ENCODE data around the gene ELAC2.

DNA sequence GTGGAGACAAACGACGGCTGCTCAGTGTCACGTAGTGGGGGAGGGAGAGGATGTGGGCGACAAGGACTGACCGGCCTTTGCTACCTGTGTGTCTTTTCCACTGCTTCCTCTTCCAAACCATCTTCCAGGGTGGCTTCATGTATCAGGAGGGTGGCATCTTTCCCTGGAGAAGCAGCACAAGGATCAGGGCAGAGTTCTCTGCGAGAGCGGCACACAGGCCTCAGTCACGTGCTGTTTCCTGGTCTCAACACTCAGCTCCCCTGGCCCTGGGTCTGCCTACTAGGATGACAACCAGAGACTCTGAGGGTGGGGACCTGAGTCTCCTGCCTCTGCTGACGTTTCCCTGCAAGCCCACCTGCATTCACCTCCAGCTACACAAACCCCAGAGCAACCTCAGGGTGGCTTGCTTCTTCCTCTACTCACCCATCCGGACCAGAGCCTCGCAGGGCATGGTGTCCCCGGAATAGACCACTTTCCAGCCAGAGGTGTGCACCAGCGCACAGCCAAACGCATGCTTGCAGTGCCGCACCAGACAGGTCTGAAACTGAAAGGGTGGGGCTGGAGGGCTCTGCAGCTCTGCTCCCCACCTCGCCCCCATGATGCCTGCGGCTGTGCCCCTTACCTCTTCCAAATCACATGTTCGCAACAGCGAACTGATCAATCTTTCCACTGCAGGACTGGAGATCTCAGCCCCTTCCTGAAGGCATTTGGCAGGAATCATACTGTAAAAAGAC, 23.3 kb downstream of the ELAC2 start:
- TF ChIP-seq, protein P1, sequence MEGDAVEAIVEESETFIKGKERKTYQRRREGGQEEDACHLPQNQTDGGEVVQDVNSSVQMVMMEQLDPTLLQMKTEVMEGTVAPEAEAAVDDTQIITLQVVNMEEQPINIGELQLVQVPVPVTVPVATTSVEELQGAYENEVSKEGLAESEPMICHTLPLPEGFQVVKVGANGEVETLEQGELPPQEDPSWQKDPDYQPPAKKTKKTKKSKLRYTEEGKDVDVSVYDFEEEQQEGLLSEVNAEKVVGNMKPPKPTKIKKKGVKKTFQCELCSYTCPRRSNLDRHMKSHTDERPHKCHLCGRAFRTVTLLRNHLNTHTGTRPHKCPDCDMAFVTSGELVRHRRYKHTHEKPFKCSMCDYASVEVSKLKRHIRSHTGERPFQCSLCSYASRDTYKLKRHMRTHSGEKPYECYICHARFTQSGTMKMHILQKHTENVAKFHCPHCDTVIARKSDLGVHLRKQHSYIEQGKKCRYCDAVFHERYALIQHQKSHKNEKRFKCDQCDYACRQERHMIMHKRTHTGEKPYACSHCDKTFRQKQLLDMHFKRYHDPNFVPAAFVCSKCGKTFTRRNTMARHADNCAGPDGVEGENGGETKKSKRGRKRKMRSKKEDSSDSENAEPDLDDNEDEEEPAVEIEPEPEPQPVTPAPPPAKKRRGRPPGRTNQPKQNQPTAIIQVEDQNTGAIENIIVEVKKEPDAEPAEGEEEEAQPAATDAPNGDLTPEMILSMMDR (conservative IDR thresholded peaks at IDR 0.05; ENCODE audit: low read depth, low read length), result no peak
- TF ChIP-seq EZH2 (IDR thresholded peaks at IDR 0.05; ENCODE audit: borderline replicate concordance, low read depth, low read length, poor library complexity, severe bottlenecking), result no peak

Measured in A673 (cell line).